ENCODE measurements around the gene SERPING1. TPM values are rescaled to one million over a fixed set of nuclear protein-coding genes. Genes with fewer than 3 reads are reported as not detected.

The SERPING1 gene
- total RNA-seq, 1 donor from 2014 or later: 4.6 TPM

- H3K9me3 Mint-ChIP-seq (ENCODE audit: low read depth): no peaks in the 10 kb centered on the region
- peaks cover 4% of the 10 kb centered on the region for H3K36me3 Mint-ChIP-seq (ENCODE audit: low read depth)
- H3K27ac Mint-ChIP-seq (ENCODE audit: unreplicated experiment): no peak overlapping the region
- peak; percentile 94 for TF ChIP-seq CTCF (IDR thresholded peaks at IDR 0.05)
- peaks cover 41% of the 10 kb centered on the region for H3K27me3 Mint-ChIP-seq (ENCODE audit: low read depth)
- peaks cover 80% of the 10 kb centered on the region for H3K4me1 Mint-ChIP-seq (ENCODE audit: low read depth)
- H3K4me3 Mint-ChIP-seq (ENCODE audit: unreplicated experiment): no peak overlapping the region
- DNase-seq (ENCODE audit: low spot score): no peak
Observed at GRCh38 chr11:57644748-57645688, 47.5 kb downstream of the SERPING1 start.

GRCh38 chr11:57645689-57646085 lies 48.2 kb downstream of the SERPING1 start:
- peaks cover 42% of the 10 kb centered on the region for H3K27me3 Mint-ChIP-seq (ENCODE audit: low read depth)
- no peaks in the 10 kb centered on the region for H3K9me3 Mint-ChIP-seq (ENCODE audit: low read depth)
- no peak for DNase-seq (ENCODE audit: low spot score)
- TF ChIP-seq CTCF (IDR thresholded peaks at IDR 0.05): no peak
- no peak overlapping the region for H3K4me3 Mint-ChIP-seq (ENCODE audit: unreplicated experiment)
- H3K4me1 Mint-ChIP-seq (ENCODE audit: low read depth): peaks cover 74% of the 10 kb centered on the region
- H3K36me3 Mint-ChIP-seq (ENCODE audit: low read depth): peaks cover 4% of the 10 kb centered on the region
- no peak overlapping the region for H3K27ac Mint-ChIP-seq (ENCODE audit: unreplicated experiment)

- Mint-ChIP-seq H3K27ac (ENCODE audit: unreplicated experiment) (no peak overlapping the region), H3K4me3 (ENCODE audit: unreplicated experiment) (no peak overlapping the region), H3K4me1 (ENCODE audit: low read depth) (peaks cover 68% of the 10 kb centered on the region), H3K36me3 (ENCODE audit: low read depth) (peaks cover 4% of the 10 kb centered on the region), H3K27me3 (ENCODE audit: low read depth) (peaks cover 42% of the 10 kb centered on the region), H3K9me3 (ENCODE audit: low read depth) (no peaks in the 10 kb centered on the region)
- no peak for DNase-seq (ENCODE audit: low spot score)
- no peak for TF ChIP-seq CTCF (IDR thresholded peaks at IDR 0.05)
Observed at GRCh38 chr11:57646194-57646798, 48.8 kb downstream of the SERPING1 start.

GRCh38 chr11:57646799-57647303 lies 49.4 kb downstream of the SERPING1 start:
- H3K36me3 Mint-ChIP-seq (ENCODE audit: low read depth): peaks cover 4% of the 10 kb centered on the region
- peaks cover 64% of the 10 kb centered on the region for H3K4me1 Mint-ChIP-seq (ENCODE audit: low read depth)
- DNase-seq (ENCODE audit: low spot score): no peak
- H3K27me3 Mint-ChIP-seq (ENCODE audit: low read depth): peaks cover 42% of the 10 kb centered on the region
- no peaks in the 10 kb centered on the region for H3K9me3 Mint-ChIP-seq (ENCODE audit: low read depth)
- no peak overlapping the region for H3K27ac Mint-ChIP-seq (ENCODE audit: unreplicated experiment)
- H3K4me3 Mint-ChIP-seq (ENCODE audit: unreplicated experiment): no peak overlapping the region
- TF ChIP-seq CTCF (IDR thresholded peaks at IDR 0.05): no peak

- TF ChIP-seq CTCF (IDR thresholded peaks at IDR 0.05): no peak
- Mint-ChIP-seq H3K27ac (ENCODE audit: unreplicated experiment) (no peak overlapping the region), H3K4me3 (ENCODE audit: unreplicated experiment) (no peak overlapping the region), H3K27me3 (ENCODE audit: low read depth) (peaks cover 42% of the 10 kb centered on the region), H3K36me3 (ENCODE audit: low read depth) (peaks cover 4% of the 10 kb centered on the region), H3K4me1 (ENCODE audit: low read depth) (peaks cover 64% of the 10 kb centered on the region), H3K9me3 (ENCODE audit: low read depth) (no peaks in the 10 kb centered on the region)
- DNase-seq (ENCODE audit: low spot score): no peak
Observed at GRCh38 chr11:57647372-57647771, 49.9 kb downstream of the SERPING1 start.
